ENCODE results near the gene IDE. TPM values are rescaled to one million over a fixed set of nuclear protein-coding genes. Genes with fewer than 3 reads are reported as not detected.
"Not testable (repeated sequence)": the region's sequence is repeated elsewhere in the genome, so short reads cannot be mapped to it uniquely, and the experiment has no call there.

The IDE gene
- total and polyA plus RNA-seq, 2 donors (not counting 1 experiment from before 2014, with no cell fraction given), result 7.7 to 40.9 TPM

DNA sequence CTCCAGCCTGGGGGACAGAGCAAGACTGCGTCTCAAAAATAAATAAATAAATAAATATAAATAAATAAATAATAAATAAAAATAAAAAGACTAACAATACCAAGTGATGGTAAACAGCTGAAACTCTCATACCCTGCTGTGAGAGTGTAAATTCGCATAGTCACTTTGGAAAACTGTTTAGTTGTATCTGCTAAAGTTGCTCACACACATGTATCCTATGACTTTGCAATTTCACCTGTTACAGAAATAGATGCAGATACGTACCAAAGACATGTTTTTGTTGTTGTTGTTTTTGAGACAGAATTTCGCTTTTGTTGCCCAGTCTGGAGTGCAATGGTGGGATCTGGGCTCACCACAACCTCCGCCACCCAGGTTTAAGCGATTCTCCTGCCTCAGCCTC lies 135.7 kb downstream of the IDE start:
- H3K4me1 Mint-ChIP-seq, result no peaks in the 10 kb centered on the region
- H3K4me3 Mint-ChIP-seq, result no peak overlapping the region
- Histone ChIP-seq H3K4me1 (ENCODE audit: control insufficient read depth in 2 of 2, insufficient read depth in 2 of 2, low read length in 2 of 2) (no peaks in the 10 kb centered on the region), H3K36me3 (replicated peaks in 1 of 2; ENCODE audit: control extremely low read depth in 1 of 2, control insufficient read depth in 1 of 2, extremely low read depth in 1 of 2, insufficient read depth in 2 of 2, low read length in 1 of 2) (no peaks in the 10 kb centered on the region), H3K27ac (ENCODE audit: low read length in 2 of 2) (no peak overlapping the region), H3K27me3 (replicated peaks in 1 of 4; ENCODE audit: control extremely low read depth in 1 of 4, control insufficient read depth in 3 of 4, insufficient read depth in 4 of 4, low read length in 3 of 4) (no peaks in the 10 kb centered on the region), H2AFZ (ENCODE audit: insufficient read depth, low read depth, low read length, poor library complexity, severe bottlenecking) (no peak overlapping the region), H3K9me3 (ENCODE audit: control extremely low read depth in 1 of 3, control insufficient read depth in 2 of 3, insufficient read depth in 1 of 3, low read length in 2 of 3) (no peaks in the 10 kb centered on the region), H3K79me2 (ENCODE audit: control insufficient read depth, insufficient read depth, low read length) (no peaks in the 10 kb centered on the region), H3K9ac (ENCODE audit: low read length) (no peak overlapping the region), H3K4me2 (replicated peaks; ENCODE audit: low read depth, low read length, poor library complexity, severe bottlenecking) (no peak overlapping the region), H3K4me3 (ENCODE audit: control extremely low read depth in 1 of 5, extremely low read depth in 1 of 5, insufficient read depth in 1 of 5, low read depth in 2 of 5, low read length in 4 of 5) (no peak overlapping the region), H4K20me1 (ENCODE audit: control insufficient read depth, insufficient read depth, low read length, poor library complexity, severe bottlenecking) (no peaks in the 10 kb centered on the region)
- DNase-seq (no peak), ATAC-seq (ENCODE audit: low read depth) (no peak)
- ChIA-PET CTCF (interaction anchor here (0.6 to 8.2 kb wide), 2 partner anchors 148 to 350 kb away, joined by 3 to 136 read pairs; no protein-coding TSS in a partner anchor), POLR2A (no interaction called here)
- TF ChIP-seq, protein P1, sequence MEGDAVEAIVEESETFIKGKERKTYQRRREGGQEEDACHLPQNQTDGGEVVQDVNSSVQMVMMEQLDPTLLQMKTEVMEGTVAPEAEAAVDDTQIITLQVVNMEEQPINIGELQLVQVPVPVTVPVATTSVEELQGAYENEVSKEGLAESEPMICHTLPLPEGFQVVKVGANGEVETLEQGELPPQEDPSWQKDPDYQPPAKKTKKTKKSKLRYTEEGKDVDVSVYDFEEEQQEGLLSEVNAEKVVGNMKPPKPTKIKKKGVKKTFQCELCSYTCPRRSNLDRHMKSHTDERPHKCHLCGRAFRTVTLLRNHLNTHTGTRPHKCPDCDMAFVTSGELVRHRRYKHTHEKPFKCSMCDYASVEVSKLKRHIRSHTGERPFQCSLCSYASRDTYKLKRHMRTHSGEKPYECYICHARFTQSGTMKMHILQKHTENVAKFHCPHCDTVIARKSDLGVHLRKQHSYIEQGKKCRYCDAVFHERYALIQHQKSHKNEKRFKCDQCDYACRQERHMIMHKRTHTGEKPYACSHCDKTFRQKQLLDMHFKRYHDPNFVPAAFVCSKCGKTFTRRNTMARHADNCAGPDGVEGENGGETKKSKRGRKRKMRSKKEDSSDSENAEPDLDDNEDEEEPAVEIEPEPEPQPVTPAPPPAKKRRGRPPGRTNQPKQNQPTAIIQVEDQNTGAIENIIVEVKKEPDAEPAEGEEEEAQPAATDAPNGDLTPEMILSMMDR (IDR thresholded peaks at IDR 0.05), result no peak
- TF ChIP-seq EZH2 (IDR thresholded peaks at IDR 0.05; ENCODE audit: borderline replicate concordance, insufficient read depth, low read depth, low read length, poor library complexity, severe bottlenecking), result no peak
- H3K27me3 Mint-ChIP-seq, result no peaks in the 10 kb centered on the region
- intact Hi-C loops (cut with micrococcal nuclease), result loop anchor here (10.0 kb wide), 1 partner anchor 593 kb away; no protein-coding TSS in a partner anchor
- H3K27ac Mint-ChIP-seq, result no peak overlapping the region
- H3K9me3 Mint-ChIP-seq (ENCODE audit: insufficient read depth), result no peaks in the 10 kb centered on the region
- 100% methylated on average over 2 of the region's 6 CpGs for WGBS (ENCODE audit: insufficient coverage)

DNA sequence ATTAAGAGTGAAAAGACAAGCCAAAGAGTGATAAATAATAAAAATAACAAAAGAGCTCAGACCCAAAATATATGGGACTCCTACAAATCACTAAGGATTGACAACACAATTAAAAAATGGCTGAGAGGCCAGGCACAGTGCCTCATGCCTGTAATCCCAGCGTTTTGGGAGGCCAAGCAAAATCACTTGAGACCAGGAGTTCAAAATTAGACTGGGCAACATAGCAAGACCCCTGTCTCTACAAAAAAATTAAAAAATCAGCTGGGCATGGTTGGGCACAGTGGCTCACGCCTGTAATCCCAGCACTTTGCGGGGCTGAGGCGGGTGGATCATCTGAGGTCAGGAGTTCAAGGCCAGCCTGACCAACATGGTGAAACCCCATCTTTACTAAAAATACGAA lies 137.3 kb downstream of the IDE start:
- 97% methylated on average over 4 of the region's 5 CpGs for WGBS (ENCODE audit: insufficient coverage)
- Histone ChIP-seq H3K4me2 (replicated peaks; ENCODE audit: low read depth, low read length, poor library complexity, severe bottlenecking) (no peak overlapping the region), H3K4me3 (ENCODE audit: control extremely low read depth in 1 of 5, extremely low read depth in 1 of 5, insufficient read depth in 1 of 5, low read depth in 2 of 5, low read length in 4 of 5) (no peak overlapping the region), H2AFZ (ENCODE audit: insufficient read depth, low read depth, low read length, poor library complexity, severe bottlenecking) (no peak overlapping the region), H3K79me2 (ENCODE audit: control insufficient read depth, insufficient read depth, low read length) (no peaks in the 10 kb centered on the region), H3K27ac (ENCODE audit: low read length in 2 of 2) (no peak overlapping the region), H3K4me1 (ENCODE audit: control insufficient read depth in 2 of 2, insufficient read depth in 2 of 2, low read length in 2 of 2) (no peaks in the 10 kb centered on the region), H3K9ac (ENCODE audit: low read length) (no peak overlapping the region), H3K36me3 (replicated peaks in 1 of 2; ENCODE audit: control extremely low read depth in 1 of 2, control insufficient read depth in 1 of 2, extremely low read depth in 1 of 2, insufficient read depth in 2 of 2, low read length in 1 of 2) (no peaks in the 10 kb centered on the region), H3K9me3 (ENCODE audit: control extremely low read depth in 1 of 3, control insufficient read depth in 2 of 3, insufficient read depth in 1 of 3, low read length in 2 of 3) (no peaks in the 10 kb centered on the region), H3K27me3 (replicated peaks in 1 of 4; ENCODE audit: control extremely low read depth in 1 of 4, control insufficient read depth in 3 of 4, insufficient read depth in 4 of 4, low read length in 3 of 4) (no peaks in the 10 kb centered on the region), H4K20me1 (ENCODE audit: control insufficient read depth, insufficient read depth, low read length, poor library complexity, severe bottlenecking) (no peaks in the 10 kb centered on the region)
- no peaks in the 10 kb centered on the region for H3K4me1 Mint-ChIP-seq
- DNase-seq (no peak), ATAC-seq (ENCODE audit: low read depth) (no peak)
- H3K4me3 Mint-ChIP-seq, result no peak overlapping the region
- no peak overlapping the region for H3K27ac Mint-ChIP-seq
- TF ChIP-seq EZH2 (IDR thresholded peaks at IDR 0.05; ENCODE audit: borderline replicate concordance, insufficient read depth, low read depth, low read length, poor library complexity, severe bottlenecking), result no peak
- TF ChIP-seq, protein P1 (IDR thresholded peaks at IDR 0.05), result no peak
- no peaks in the 10 kb centered on the region for H3K27me3 Mint-ChIP-seq
- intact Hi-C loops (cut with micrococcal nuclease), result loop anchor here (10.0 kb wide), 1 partner anchor 592 kb away; no protein-coding TSS in a partner anchor
- CTCF ChIA-PET, result interaction anchor here (0.9 to 8.2 kb wide), 3 partner anchors 349 to 678 kb away, joined by 3 to 136 read pairs (median 6); no protein-coding TSS in a partner anchor
- POLR2A ChIA-PET, result no interaction called here
- H3K9me3 Mint-ChIP-seq (ENCODE audit: insufficient read depth), result no peaks in the 10 kb centered on the region

DNA sequence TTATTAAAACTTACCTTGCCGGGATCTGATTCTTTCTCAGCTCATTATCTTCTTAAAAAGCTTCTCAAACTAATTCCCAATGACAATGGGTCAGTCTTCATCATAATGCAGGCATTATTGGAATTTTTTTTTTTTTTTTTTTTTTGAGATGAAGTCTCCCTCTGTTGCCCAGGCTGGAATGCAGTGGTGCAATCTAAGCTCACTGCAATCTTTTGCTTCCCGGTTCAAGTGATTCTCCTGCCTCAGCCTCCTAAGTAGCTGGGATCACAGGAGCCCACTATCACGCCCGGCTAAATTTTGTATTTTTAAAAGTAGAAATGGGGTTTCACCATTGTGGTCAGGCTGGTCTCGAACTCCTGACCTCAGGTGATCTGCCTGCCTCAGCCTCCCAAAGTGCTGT lies 137.8 kb downstream of the IDE start:
- H3K4me1 Mint-ChIP-seq; H3K27me3 Mint-ChIP-seq; H3K9ac ChIP-seq (ENCODE audit: low read length); H3K9me3 Mint-ChIP-seq (ENCODE audit: insufficient read depth); H3K4me1 ChIP-seq (ENCODE audit: control insufficient read depth in 2 of 2, insufficient read depth in 2 of 2, low read length in 2 of 2); H3K36me3 ChIP-seq (replicated peaks in 1 of 2; ENCODE audit: control extremely low read depth in 1 of 2, control insufficient read depth in 1 of 2, extremely low read depth in 1 of 2, insufficient read depth in 2 of 2, low read length in 1 of 2); H3K4me3 ChIP-seq (ENCODE audit: control extremely low read depth in 1 of 5, extremely low read depth in 1 of 5, insufficient read depth in 1 of 5, low read depth in 2 of 5, low read length in 4 of 5); H3K4me3 Mint-ChIP-seq; H3K27ac ChIP-seq (ENCODE audit: low read length in 2 of 2); H3K27ac Mint-ChIP-seq; H4K20me1 ChIP-seq (ENCODE audit: control insufficient read depth, insufficient read depth, low read length, poor library complexity, severe bottlenecking); H3K27me3 ChIP-seq (replicated peaks in 1 of 4; ENCODE audit: control extremely low read depth in 1 of 4, control insufficient read depth in 3 of 4, insufficient read depth in 4 of 4, low read length in 3 of 4); ATAC-seq (ENCODE audit: low read depth); H3K9me3 ChIP-seq (ENCODE audit: control extremely low read depth in 1 of 3, control insufficient read depth in 2 of 3, insufficient read depth in 1 of 3, low read length in 2 of 3); POLR2A ChIA-PET; H3K4me2 ChIP-seq (replicated peaks; ENCODE audit: low read depth, low read length, poor library complexity, severe bottlenecking); DNase-seq; H2AFZ ChIP-seq (ENCODE audit: insufficient read depth, low read depth, low read length, poor library complexity, severe bottlenecking); H3K79me2 ChIP-seq (ENCODE audit: control insufficient read depth, insufficient read depth, low read length): not testable (repeated sequence)
- 89% methylated on average over 3 of the region's 5 CpGs for WGBS (ENCODE audit: insufficient coverage)
- intact Hi-C loops (cut with micrococcal nuclease), result loop anchor here (10.0 kb wide), 1 partner anchor 591 kb away; no protein-coding TSS in a partner anchor
- CTCF ChIA-PET, result interaction anchor here (0.7 to 8.2 kb wide), 4 partner anchors 348 to 677 kb away, joined by 3 to 136 read pairs (median 6); no protein-coding TSS in a partner anchor
